Upper lobe of right lung (tissue), 1 donor: ENCODE measurements around the gene MICALL1. TPM values are rescaled to one million over a fixed set of nuclear protein-coding genes. Genes with fewer than 3 reads are reported as not detected.
"Not testable (repeated sequence)": the region's sequence is repeated elsewhere in the genome, so short reads cannot be mapped to it uniquely, and the experiment has no call there.

Source experiments
- ATAC-seq: fragments of 200-7000 bp; cut with Tn5 transposase; one replicate; pipeline ENCODE4 v1.9.1; 2020; ENCODE audit warnings: mild to moderate bottlenecking, moderate library complexity
- DNase-seq: peaks from one replicate; pipeline ENCODE4 v3.0.0-alpha.2; 2020
- H3K27ac ChIP-seq: fragments of 200-600 bp; one replicate; pipeline ENCODE4 v1.8.0; 2022
- H3K27me3 ChIP-seq: fragments of 200-600 bp; one replicate; pipeline ENCODE4 v1.8.0; 2022; ENCODE audit warnings: mild to moderate bottlenecking
- H3K36me3 ChIP-seq: fragments of 200-600 bp; one replicate; pipeline ENCODE4 v1.8.0; 2022
- H3K4me1 ChIP-seq: fragments of 200-600 bp; one replicate; pipeline ENCODE4 v1.8.0; 2022
- H3K4me3 ChIP-seq: fragments of 200-600 bp; one replicate; pipeline ENCODE4 v1.8.0; 2022; ENCODE audit warnings: mild to moderate bottlenecking
- H3K9me3 ChIP-seq: fragments of 200-600 bp; one replicate; pipeline ENCODE4 v1.8.0; 2022
- CTCF ChIP-seq: fragments of 200-600 bp; IDR thresholded peaks from one replicate; pipeline ENCODE4 v1.8.0; 2022; ENCODE audit warnings: antibody characterized with exemption
- intact Hi-C: fragments of 100-400 bp; cut with DNase I; formaldehyde crosslinking; loops from one replicate; pipeline ENCODE4 v1.11.0; 2022
- total RNA-seq: library from RNA; stranded (reverse); fragmentation: NEBNext Ultra II Directional; extraction: Animal tissue kit (Norgen Biotek cat#: 25700); gene quantifications from one replicate; pipeline ENCODE4 v1.2.1, GENCODE V29; 2021
- donor health status: DM: no; HTN: yes; CAD: no; lungs with severe emphysema.

The MICALL1 gene
- total RNA-seq, 1 donor from 2014 or later = 37.4 TPM

DNA sequence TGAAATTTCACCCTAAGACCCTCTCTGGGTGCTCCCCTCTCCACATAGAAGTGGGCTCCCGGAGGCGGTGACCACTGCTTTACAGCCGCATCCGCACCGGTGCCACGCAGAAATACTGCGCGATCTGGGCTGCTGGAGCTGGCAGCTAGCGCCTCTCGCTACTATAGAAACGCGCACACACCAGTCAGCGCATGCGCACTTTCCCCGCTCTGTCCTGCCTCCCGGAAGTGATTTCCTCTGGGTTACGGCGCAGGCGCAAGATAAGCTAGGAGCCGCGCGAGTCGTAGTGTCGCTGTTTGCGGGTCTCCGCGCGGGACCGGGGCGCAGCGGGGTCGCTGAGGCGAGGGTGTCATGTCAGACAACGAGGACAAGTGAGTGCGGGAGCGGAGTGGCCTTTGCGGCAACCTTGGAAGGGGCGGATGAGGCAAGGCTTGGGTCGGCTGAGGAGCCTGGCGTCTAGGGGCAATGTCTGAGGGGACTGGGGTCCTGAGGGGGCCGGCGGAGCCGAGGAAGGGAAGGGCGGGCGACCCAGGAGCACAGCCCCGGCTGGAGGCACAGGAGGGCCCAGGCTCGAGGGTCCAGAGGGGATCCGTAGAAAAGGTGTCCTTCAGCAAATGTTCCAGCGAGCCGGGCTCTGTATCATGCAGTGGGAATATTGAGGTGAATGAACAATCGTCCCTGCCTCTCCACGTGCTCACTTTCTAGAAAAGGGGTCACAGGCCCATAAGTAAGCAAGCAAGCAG lies 47.5 kb downstream of the MICALL1 start, which contains the start of the genes C22orf23 and POLR2F:
Gene C22orf23, minus strand, starts transcription at position 165 of the 743 bp plus-strand sequence. CDS start 452 bp downstream, outside the sequence.
Gene POLR2F, plus strand, starts transcription at position 263 of the 743 bp plus-strand sequence. Its CDS starts 89 bp downstream, at position 352.
- Histone ChIP-seq H3K27me3 (no peaks in the 10 kb centered on the region), H3K36me3 (peaks cover 21% of the 10 kb centered on the region), H3K27ac (peak within 1 kb of the TSS; percentile 80), H3K4me1 (peaks cover 15% of the 10 kb centered on the region), H3K4me3 (peak within 1 kb of the TSS; percentile 96), H3K9me3 (no peaks in the 10 kb centered on the region)
- ATAC-seq (peak; percentile 98), DNase-seq (peak; percentile 98)
- TF ChIP-seq CTCF = no peak
- intact Hi-C loops = no loop called here

- no peaks in the 10 kb centered on the region for H3K9me3 ChIP-seq
- peaks cover 15% of the 10 kb centered on the region for H3K4me1 ChIP-seq
- no peak overlapping the region for H3K27ac ChIP-seq
- DNase-seq (no peak), ATAC-seq (no peak)
- peaks cover 32% of the 10 kb centered on the region for H3K36me3 ChIP-seq
- peak overlapping the region; percentile 96 for H3K4me3 ChIP-seq
- TF ChIP-seq CTCF = no peak
- no peaks in the 10 kb centered on the region for H3K27me3 ChIP-seq
- intact Hi-C loops = no loop called here
These were observed 48.6 kb downstream of the MICALL1 start for GRCh38 chr22:37954686-37955085.

- ATAC-seq, H3K27me3 ChIP-seq, H3K4me3 ChIP-seq, H3K27ac ChIP-seq, intact Hi-C loops, DNase-seq, H3K9me3 ChIP-seq: not testable (repeated sequence)
- H3K36me3 ChIP-seq = peaks cover 42% of the 10 kb centered on the region
- peaks cover 15% of the 10 kb centered on the region for H3K4me1 ChIP-seq
These were observed 49.8 kb downstream of the MICALL1 start for GRCh38 chr22:37955825-37956397.

GRCh38 chr22:37957232-37957631 lies 51.1 kb downstream of the MICALL1 start:
- no peak for ATAC-seq
- DNase-seq = no peak
- H3K4me3 ChIP-seq = no peak overlapping the region
- no peaks in the 10 kb centered on the region for H3K27me3 ChIP-seq
- H3K36me3 ChIP-seq = peaks cover 55% of the 10 kb centered on the region
- H3K9me3 ChIP-seq = no peaks in the 10 kb centered on the region
- intact Hi-C loops = no loop called here
- no peak overlapping the region for H3K27ac ChIP-seq
- H3K4me1 ChIP-seq = peaks cover 15% of the 10 kb centered on the region
- no peak for TF ChIP-seq CTCF

- H3K36me3 ChIP-seq = peaks cover 68% of the 10 kb centered on the region
- H3K27me3 ChIP-seq = no peaks in the 10 kb centered on the region
- DNase-seq (no peak), ATAC-seq (no peak)
- H3K27ac ChIP-seq = no peak overlapping the region
- H3K4me1 ChIP-seq = peaks cover 6% of the 10 kb centered on the region
- no peak overlapping the region for H3K4me3 ChIP-seq
- H3K9me3 ChIP-seq = no peaks in the 10 kb centered on the region
- TF ChIP-seq CTCF = no peak
- intact Hi-C loops = no loop called here
These were observed 53.2 kb downstream of the MICALL1 start for GRCh38 chr22:37959231-37959825.

DNA sequence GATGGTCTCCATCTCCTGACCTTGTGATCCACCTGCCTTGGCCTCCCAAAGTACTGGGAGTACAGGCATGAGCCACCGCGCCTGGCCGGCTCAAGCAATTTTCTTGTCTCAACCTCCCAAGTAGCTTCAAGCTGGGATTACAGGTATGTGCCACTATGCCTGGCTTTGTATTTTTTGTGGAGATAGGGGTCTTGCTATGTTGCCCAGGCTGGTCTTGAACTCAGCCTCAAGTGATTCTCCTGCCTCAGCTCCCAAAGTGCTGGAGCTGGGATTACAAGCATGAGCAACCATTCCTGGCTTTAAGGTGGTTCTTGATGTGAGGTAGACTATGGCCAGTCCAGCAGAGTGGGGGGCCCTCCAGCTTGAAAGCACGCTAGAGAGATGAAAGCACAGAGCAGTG lies 55.0 kb downstream of the MICALL1 start:
- no peak for TF ChIP-seq CTCF
- Histone ChIP-seq H3K4me3 (no peak overlapping the region), H3K27ac (no peak overlapping the region), H3K9me3 (no peaks in the 10 kb centered on the region), H3K4me1 (no peaks in the 10 kb centered on the region), H3K27me3 (no peaks in the 10 kb centered on the region), H3K36me3 (peaks cover 68% of the 10 kb centered on the region)
- intact Hi-C loops = loop anchor here (10.0 kb wide), 1 partner anchor 76 kb away; no protein-coding TSS in a partner anchor
- ATAC-seq (no peak), DNase-seq (no peak)
